ENCODE measurements around the gene SNAP29. TPM values are rescaled to one million over a fixed set of nuclear protein-coding genes. Genes with fewer than 3 reads are reported as not detected.
A peak's percentile ranks its signal among the peaks of the same experiment; 100 is the strongest.

The SNAP29 gene
- total RNA-seq, 3 donors from 2014 or later, result 17.7 to 28.2 (median 22.5) TPM

DNA sequence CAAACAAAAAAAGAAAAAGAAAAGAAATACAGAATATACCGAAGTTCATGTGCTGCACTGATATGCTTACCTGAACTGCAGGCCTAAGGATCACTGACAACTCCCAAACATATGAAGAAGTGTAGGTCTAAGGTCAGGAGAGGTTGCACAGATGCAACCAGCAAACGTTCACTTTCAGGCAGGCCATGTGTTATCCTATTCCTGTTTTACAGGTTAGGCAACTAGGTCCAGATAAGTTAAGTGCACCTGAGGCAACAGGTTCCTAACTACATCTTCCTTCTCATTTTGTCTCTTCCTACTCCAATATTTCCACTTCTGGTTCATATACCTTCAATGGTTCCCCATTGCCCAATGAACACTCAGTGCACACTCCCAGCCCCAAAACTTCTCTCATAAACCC, 15.3 kb upstream of the SNAP29 start:
- no peak for DNase-seq (ENCODE audit: low spot score in 2 of 2)
- Histone ChIP-seq H3K27me3 (no peaks in the 10 kb centered on the region), H3K27ac (no peak overlapping the region), H3K4me3 (no peak overlapping the region), H3K9me3 (no peaks in the 10 kb centered on the region), H3K36me3 (no peaks in the 10 kb centered on the region), H3K4me1 (no peaks in the 10 kb centered on the region)
- intact Hi-C loops (cut with DNase I; ENCODE audit: low total_unique reads), result no loop called here
- TF ChIP-seq POLR2AphosphoS5 (IDR thresholded peaks at IDR 0.05) (no peak), POLR2A (IDR thresholded peaks at IDR 0.05) (no peak)
- TF ChIP-seq, protein P1, sequence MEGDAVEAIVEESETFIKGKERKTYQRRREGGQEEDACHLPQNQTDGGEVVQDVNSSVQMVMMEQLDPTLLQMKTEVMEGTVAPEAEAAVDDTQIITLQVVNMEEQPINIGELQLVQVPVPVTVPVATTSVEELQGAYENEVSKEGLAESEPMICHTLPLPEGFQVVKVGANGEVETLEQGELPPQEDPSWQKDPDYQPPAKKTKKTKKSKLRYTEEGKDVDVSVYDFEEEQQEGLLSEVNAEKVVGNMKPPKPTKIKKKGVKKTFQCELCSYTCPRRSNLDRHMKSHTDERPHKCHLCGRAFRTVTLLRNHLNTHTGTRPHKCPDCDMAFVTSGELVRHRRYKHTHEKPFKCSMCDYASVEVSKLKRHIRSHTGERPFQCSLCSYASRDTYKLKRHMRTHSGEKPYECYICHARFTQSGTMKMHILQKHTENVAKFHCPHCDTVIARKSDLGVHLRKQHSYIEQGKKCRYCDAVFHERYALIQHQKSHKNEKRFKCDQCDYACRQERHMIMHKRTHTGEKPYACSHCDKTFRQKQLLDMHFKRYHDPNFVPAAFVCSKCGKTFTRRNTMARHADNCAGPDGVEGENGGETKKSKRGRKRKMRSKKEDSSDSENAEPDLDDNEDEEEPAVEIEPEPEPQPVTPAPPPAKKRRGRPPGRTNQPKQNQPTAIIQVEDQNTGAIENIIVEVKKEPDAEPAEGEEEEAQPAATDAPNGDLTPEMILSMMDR (IDR thresholded peaks at IDR 0.05), result no peak

DNA sequence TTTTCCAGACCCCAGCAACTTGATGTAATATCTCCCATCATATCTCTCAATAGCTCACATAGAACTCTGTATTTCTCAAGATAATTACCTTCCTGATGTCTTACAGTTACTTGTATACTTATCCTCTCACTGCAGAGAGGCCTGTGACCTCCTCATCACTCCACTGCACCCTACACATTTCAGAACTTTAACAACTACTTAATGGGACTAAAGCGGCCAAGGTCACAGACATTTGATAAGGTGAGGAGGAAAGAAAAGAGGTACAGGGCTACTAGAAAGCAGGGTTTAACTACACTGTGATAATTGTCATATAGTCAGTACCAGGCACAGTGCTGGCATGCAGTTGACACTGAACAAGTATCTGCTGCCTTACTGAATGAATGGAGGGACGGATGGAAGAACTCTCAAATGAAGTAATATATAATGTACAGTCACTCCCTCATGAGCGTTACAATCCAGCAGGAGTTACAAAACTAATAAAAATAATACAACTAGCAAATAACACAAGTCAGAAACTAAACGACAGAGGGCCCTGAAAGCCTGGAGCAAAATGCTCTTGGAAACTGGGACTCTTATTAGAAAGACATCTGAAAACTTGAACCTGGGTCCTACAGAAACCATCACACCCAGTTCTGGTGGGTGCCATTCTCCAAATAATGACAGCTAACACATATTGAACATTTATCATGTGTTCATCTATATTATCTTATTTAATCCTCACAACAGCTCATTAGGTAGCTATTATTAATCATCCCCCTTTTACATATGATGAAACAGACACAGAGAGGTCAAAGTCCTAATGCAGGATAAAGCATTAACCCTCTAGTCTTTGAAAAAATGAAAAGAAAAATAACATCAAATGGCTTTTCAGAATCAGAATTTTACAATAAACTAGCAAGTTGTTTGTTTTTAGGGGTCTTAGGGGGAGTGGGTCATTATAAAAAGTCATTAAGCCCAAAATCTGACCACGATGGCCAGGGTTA, 14.5 kb upstream of the SNAP29 start:
- H3K4me3 ChIP-seq, result no peak overlapping the region
- H3K36me3 ChIP-seq, result no peaks in the 10 kb centered on the region
- no peaks in the 10 kb centered on the region for H3K4me1 ChIP-seq
- DNase-seq (ENCODE audit: low spot score in 2 of 2), result no peak
- intact Hi-C loops (cut with DNase I; ENCODE audit: low total_unique reads), result no loop called here
- H3K27ac ChIP-seq, result no peak overlapping the region
- H3K27me3 ChIP-seq, result no peaks in the 10 kb centered on the region
- no peaks in the 10 kb centered on the region for H3K9me3 ChIP-seq
- TF ChIP-seq POLR2AphosphoS5 (IDR thresholded peaks at IDR 0.05), result no peak
- no peak for TF ChIP-seq POLR2A (IDR thresholded peaks at IDR 0.05)
- TF ChIP-seq, protein P1 (IDR thresholded peaks at IDR 0.05), result no peak

- H3K27me3 ChIP-seq, result no peaks in the 10 kb centered on the region
- intact Hi-C loops (cut with DNase I; ENCODE audit: low total_unique reads), result no loop called here
- no peak overlapping the region for H3K27ac ChIP-seq
- H3K36me3 ChIP-seq, result no peaks in the 10 kb centered on the region
- H3K4me1 ChIP-seq, result no peaks in the 10 kb centered on the region
- H3K4me3 ChIP-seq, result no peak overlapping the region
- DNase-seq (ENCODE audit: low spot score in 2 of 2), result no peak
- no peak for TF ChIP-seq POLR2AphosphoS5 (IDR thresholded peaks at IDR 0.05)
- TF ChIP-seq POLR2A (IDR thresholded peaks at IDR 0.05), result no peak
- TF ChIP-seq, protein P1 (IDR thresholded peaks at IDR 0.05), result no peak
- H3K9me3 ChIP-seq, result no peaks in the 10 kb centered on the region
Observed at GRCh38 chr22:20847318-20847822, 11.4 kb upstream of the SNAP29 start.

DNA sequence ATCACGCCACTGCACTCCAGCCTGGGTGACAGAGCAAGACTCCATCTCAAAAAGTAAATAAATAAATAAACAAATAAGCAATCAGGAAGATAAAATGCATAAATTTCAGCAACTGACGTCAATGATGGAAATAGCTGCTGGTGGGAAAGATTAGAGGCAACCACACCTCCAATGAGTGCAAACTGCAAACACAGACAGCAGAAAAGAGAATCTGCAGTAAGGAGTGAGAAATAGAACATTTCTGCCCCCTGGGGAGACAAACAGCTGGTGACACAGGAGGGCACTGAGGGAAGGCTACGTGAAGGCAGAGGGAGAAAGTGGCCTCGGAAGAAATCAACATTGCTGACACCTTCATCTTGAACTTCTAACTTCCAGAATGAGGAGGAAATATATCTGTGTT, 6.7 kb upstream of the SNAP29 start:
- no peak for DNase-seq (ENCODE audit: low spot score in 2 of 2)
- no peaks in the 10 kb centered on the region for H3K36me3 ChIP-seq
- TF ChIP-seq, protein P1 (IDR thresholded peaks at IDR 0.05), result no peak
- TF ChIP-seq POLR2AphosphoS5 (IDR thresholded peaks at IDR 0.05) (no peak), POLR2A (IDR thresholded peaks at IDR 0.05) (no peak)
- no peaks in the 10 kb centered on the region for H3K9me3 ChIP-seq
- no peak overlapping the region for H3K27ac ChIP-seq
- H3K4me3 ChIP-seq, result no peak overlapping the region
- peaks cover 0 to 4% of the 10 kb centered on the region in 2 donors for H3K4me1 ChIP-seq
- no peaks in the 10 kb centered on the region for H3K27me3 ChIP-seq
- intact Hi-C loops (cut with DNase I; ENCODE audit: low total_unique reads), result no loop called here

GRCh38 chr22:20852503-20852902, 6.3 kb upstream of the SNAP29 start:
- no peak for DNase-seq (ENCODE audit: low spot score in 2 of 2)
- no peak overlapping the region for H3K4me3 ChIP-seq
- H3K9me3 ChIP-seq, result no peaks in the 10 kb centered on the region
- H3K27me3 ChIP-seq, result no peaks in the 10 kb centered on the region
- H3K4me1 ChIP-seq, result peaks cover 0 to 8% of the 10 kb centered on the region in 2 donors
- no peak for TF ChIP-seq POLR2AphosphoS5 (IDR thresholded peaks at IDR 0.05)
- no peak for TF ChIP-seq POLR2A (IDR thresholded peaks at IDR 0.05)
- TF ChIP-seq, protein P1 (IDR thresholded peaks at IDR 0.05), result no peak
- intact Hi-C loops (cut with DNase I; ENCODE audit: low total_unique reads), result no loop called here
- no peaks in the 10 kb centered on the region for H3K36me3 ChIP-seq
- H3K27ac ChIP-seq, result peak overlapping the region in 1 of 2 donors; percentile 12

All from breast epithelium (tissue), 4 donors.